ENCODE measurements around the gene ZG16. TPM values are rescaled to one million over a fixed set of nuclear protein-coding genes. Genes with fewer than 3 reads are reported as not detected.

ZG16 gene
- total RNA-seq, 4 donors from 2014 or later: not detected

DNA sequence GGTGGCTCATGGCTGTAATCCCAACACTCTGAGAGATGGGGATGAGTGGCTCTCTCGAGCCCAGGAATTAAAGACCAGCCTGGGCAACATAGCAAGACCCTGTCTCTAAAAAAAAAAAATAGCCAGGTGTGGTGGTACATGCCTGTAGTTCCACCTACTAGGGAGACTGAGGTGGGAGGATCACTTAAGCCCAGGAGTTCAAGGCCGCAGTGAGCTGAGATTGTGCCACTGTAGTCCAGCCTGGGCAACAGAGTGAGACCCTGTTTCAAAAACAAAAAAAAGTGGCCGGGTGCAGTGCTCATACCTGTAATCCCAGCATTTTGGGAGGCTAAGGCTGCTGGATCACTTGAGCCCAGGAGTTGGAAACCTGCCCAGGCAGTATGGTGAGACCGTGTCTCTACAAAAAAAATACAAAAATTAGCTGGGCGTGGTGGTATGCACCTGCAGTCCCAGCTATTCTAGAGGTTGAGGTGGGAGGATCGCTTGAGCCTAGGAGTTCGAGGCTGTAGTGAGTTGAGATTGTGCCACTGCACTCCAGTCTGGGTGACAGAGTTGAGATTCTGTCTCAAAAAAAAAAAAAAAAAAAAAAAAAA, 35.3 kb upstream of the ZG16 start:
- no peak for TF ChIP-seq POLR2A (IDR thresholded peaks at IDR 0.05)
- TF ChIP-seq, protein P1, sequence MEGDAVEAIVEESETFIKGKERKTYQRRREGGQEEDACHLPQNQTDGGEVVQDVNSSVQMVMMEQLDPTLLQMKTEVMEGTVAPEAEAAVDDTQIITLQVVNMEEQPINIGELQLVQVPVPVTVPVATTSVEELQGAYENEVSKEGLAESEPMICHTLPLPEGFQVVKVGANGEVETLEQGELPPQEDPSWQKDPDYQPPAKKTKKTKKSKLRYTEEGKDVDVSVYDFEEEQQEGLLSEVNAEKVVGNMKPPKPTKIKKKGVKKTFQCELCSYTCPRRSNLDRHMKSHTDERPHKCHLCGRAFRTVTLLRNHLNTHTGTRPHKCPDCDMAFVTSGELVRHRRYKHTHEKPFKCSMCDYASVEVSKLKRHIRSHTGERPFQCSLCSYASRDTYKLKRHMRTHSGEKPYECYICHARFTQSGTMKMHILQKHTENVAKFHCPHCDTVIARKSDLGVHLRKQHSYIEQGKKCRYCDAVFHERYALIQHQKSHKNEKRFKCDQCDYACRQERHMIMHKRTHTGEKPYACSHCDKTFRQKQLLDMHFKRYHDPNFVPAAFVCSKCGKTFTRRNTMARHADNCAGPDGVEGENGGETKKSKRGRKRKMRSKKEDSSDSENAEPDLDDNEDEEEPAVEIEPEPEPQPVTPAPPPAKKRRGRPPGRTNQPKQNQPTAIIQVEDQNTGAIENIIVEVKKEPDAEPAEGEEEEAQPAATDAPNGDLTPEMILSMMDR (IDR thresholded peaks at IDR 0.05): no peak
- no peak for TF ChIP-seq EP300 (IDR thresholded peaks at IDR 0.05)
- TF ChIP-seq POLR2AphosphoS5 (IDR thresholded peaks at IDR 0.05): no peak
- 73 to 88% methylated on average over 3 to 7 of the region's 7 CpGs for WGBS, 2 donors (ENCODE audit: low coverage in 1 of 2)
- no peak overlapping the region for H3K4me3 ChIP-seq
- no peaks in the 10 kb centered on the region for H3K4me1 ChIP-seq
- H3K9me3 ChIP-seq: peaks cover 0 to 11% (median 0%) of the 10 kb centered on the region in 3 donors
- H3K27ac ChIP-seq: no peak overlapping the region
- peaks cover 22% of the 10 kb centered on the region for H3K27me3 ChIP-seq
- no peak for ATAC-seq
- no peaks in the 10 kb centered on the region for H3K36me3 ChIP-seq

DNA sequence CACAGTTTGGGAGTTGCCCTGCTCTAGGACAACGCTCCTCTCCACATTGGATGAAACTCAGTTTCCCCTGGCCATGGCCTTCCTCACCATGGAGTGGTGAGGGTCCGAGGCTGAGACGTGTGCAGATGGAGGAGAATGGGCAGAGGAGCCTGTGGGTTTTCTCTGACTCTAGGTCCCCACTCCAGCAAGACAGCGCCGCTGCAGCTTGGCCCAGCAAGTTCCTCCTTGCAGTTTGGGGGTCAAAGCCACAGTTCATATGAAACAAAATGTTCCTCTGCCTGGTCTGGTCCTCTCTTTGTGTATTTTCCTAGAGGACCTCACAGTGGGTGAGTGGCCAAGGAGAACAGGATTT, 34.6 kb upstream of the ZG16 start:
- TF ChIP-seq EP300 (IDR thresholded peaks at IDR 0.05): no peak
- TF ChIP-seq POLR2AphosphoS5 (IDR thresholded peaks at IDR 0.05): no peak
- TF ChIP-seq POLR2A (IDR thresholded peaks at IDR 0.05): no peak
- TF ChIP-seq, protein P1 (IDR thresholded peaks at IDR 0.05): no peak
- Histone ChIP-seq H3K4me3 (no peak overlapping the region), H3K27ac (no peak overlapping the region), H3K9me3 (peaks cover 0 to 5% (median 0%) of the 10 kb centered on the region in 3 donors), H3K27me3 (peaks cover 22% of the 10 kb centered on the region), H3K36me3 (no peaks in the 10 kb centered on the region), H3K4me1 (no peaks in the 10 kb centered on the region)
- 83% methylated on average over 2 of the region's 5 CpGs; no CpG with 5 or more reads in 1 of the 2 donors for WGBS, 2 donors (ENCODE audit: low coverage in 1 of 2)
- ATAC-seq: no peak

DNA sequence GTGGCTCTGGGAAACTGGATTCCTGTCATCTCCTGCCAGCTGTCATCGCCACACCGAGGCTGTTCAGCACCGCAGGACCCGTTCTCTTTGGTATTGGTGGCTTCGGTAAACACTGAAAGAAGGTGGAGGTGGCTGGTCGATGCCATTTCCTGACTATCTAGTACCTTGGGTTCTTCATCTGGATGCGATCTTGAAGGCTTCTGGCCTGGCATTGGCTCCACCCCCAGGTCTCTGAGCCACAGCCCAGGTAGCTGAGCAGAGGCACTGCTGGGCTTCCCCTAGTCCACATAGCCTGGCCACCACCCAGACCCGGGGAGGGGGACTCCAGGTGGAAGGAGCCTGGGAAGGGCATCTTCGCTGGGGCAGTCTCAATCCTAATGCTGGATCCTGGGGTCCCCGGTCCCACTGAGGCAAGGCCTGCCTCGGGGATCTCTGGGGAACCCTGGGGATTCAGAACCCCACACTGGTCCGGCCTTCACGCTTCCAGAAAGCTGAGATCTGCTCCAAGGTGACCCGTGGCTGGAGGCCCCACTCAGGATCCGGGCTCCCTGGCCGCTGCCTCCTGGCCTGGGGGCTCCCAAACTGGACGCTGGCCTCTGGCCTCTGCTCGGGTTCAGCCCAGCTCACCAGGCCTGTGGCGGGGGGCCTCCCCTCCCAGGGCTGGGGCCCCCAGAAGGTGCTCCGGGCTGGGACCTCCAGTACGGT, 34.1 kb upstream of the ZG16 start:
- Histone ChIP-seq H3K27ac (peak overlapping the region in 1 of 4 donors; percentile 4), H3K27me3 (peaks cover 22% of the 10 kb centered on the region), H3K36me3 (no peaks in the 10 kb centered on the region), H3K4me3 (peak overlapping the region in 1 of 2 donors; percentile 42), H3K9me3 (no peaks in the 10 kb centered on the region), H3K4me1 (no peaks in the 10 kb centered on the region)
- TF ChIP-seq, protein P1 (IDR thresholded peaks at IDR 0.05): no peak
- no peak for TF ChIP-seq POLR2AphosphoS5 (IDR thresholded peaks at IDR 0.05)
- TF ChIP-seq POLR2A (IDR thresholded peaks at IDR 0.05): no peak
- TF ChIP-seq EP300 (IDR thresholded peaks at IDR 0.05): no peak
- ATAC-seq: no peak
- 87 to 93% methylated on average over 3 of the region's 21 CpGs for WGBS, 2 donors (ENCODE audit: low coverage in 1 of 2)

DNA sequence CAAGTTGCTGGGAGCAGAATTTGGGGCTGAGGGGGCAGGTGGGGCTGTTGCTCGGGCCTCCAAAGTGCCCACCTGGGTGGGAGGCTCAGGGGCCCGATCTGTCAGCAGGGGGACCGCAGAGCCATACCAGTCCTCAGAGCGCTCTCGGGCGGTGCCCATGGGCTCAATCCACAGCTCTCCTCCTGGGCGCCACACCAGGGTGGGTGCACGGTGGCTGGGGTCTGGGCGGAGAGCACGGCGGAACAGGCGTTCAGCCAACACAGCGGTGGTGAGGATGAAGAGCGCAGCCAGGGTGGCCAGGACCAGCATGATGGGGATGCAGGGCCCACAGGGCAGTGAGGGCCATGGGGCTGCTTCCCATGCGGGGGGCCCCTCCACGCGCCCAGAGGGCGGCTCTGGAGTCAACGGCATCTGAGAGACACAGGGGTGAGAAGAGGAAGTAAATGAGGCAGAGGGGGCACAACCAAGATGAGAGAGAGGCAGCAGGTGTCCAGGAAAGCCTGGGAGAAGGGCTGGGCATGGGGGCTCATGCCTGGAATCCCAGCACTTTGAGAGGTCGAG, 33.4 kb upstream of the ZG16 start:
- Histone ChIP-seq H3K9me3 (no peaks in the 10 kb centered on the region), H3K36me3 (no peaks in the 10 kb centered on the region), H3K27ac (peak overlapping the region in 1 of 4 donors; percentile 4), H3K27me3 (peaks cover 22% of the 10 kb centered on the region), H3K4me1 (no peaks in the 10 kb centered on the region), H3K4me3 (peak overlapping the region in 1 of 2 donors; percentile 42)
- 87% methylated on average over 5 of the region's 20 CpGs; no CpG with 5 or more reads in 1 of the 2 donors for whole genome bisulfite sequencing, 2 donors (ENCODE audit: low coverage in 1 of 2)
- no peak for ATAC-seq
- no peak for TF ChIP-seq EP300 (IDR thresholded peaks at IDR 0.05)
- TF ChIP-seq, protein P1 (IDR thresholded peaks at IDR 0.05): no peak
- TF ChIP-seq POLR2A (IDR thresholded peaks at IDR 0.05): no peak
- no peak for TF ChIP-seq POLR2AphosphoS5 (IDR thresholded peaks at IDR 0.05)
